ENCODE measurements around the gene PPP1R12B. TPM values are rescaled to one million over a fixed set of nuclear protein-coding genes. Genes with fewer than 3 reads are reported as not detected.

The PPP1R12B gene
- total RNA-seq, 1 experiment from 2014 or later = 13.1 TPM

- DNase-seq (ENCODE audit: low read depth, low spot score) (no peak), ATAC-seq (no peak)
- Histone ChIP-seq H3K9me3 (ENCODE audit: control insufficient read depth, insufficient read depth, low read depth, low read length) (no peaks in the 10 kb centered on the region), H3K4me3 (ENCODE audit: low read depth in 2 of 2, low read length in 2 of 2) (no peak overlapping the region), H3K27me3 (ENCODE audit: control insufficient read depth, insufficient read depth, low read length) (no peaks in the 10 kb centered on the region), H3K4me1 (ENCODE audit: control insufficient read depth, insufficient read depth, low read length) (no peaks in the 10 kb centered on the region), H3K36me3 (ENCODE audit: control insufficient read depth, insufficient read depth, low read length) (no peaks in the 10 kb centered on the region), H3K27ac (ENCODE audit: low read length) (no peak overlapping the region)
- CTCF ChIA-PET = interaction anchor here (0.7 kb wide), 1 partner anchor 33 kb away, joined by 3 read pairs; no protein-coding TSS in a partner anchor
- POLR2A ChIA-PET = no interaction called here
- in situ Hi-C loops (cut with HindIII; ENCODE audit: low pct_unique_long_range_greater_than_20kb, low sequenced_read_pairs) (no loop called here), intact Hi-C loops (cut with micrococcal nuclease; ENCODE audit: unreplicated experiment) (no loop called here)
- no TSS peak for BruUV-seq (replicated peaks)
- TF ChIP-seq POLR2AphosphoS5 (IDR thresholded peaks at IDR 0.05; ENCODE audit: low read depth, low read length) (no peak), CTCF (IDR thresholded peaks at IDR 0.05) (no peak), REST (IDR thresholded peaks at IDR 0.05; ENCODE audit: insufficient read depth in 1 of 2, low read depth in 2 of 2, low read length in 1 of 2) (no peak), SIN3A (IDR thresholded peaks at IDR 0.05; ENCODE audit: borderline replicate concordance, insufficient read depth, low read depth, low read length) (no peak), TCF7L2 (IDR thresholded peaks at IDR 0.05; ENCODE audit: low read depth, low read length) (no peak)
These were observed 272.9 kb downstream of the PPP1R12B start for GRCh38 chr1:202621446-202621845.

GRCh38 chr1:202622388-202622787 is 273.9 kb downstream of the PPP1R12B start:
- ChIA-PET POLR2A (no interaction called here), CTCF (no interaction called here)
- Histone ChIP-seq H3K4me3 (ENCODE audit: low read depth in 2 of 2, low read length in 2 of 2) (no peak overlapping the region), H3K27ac (ENCODE audit: low read length) (no peak overlapping the region), H3K36me3 (ENCODE audit: control insufficient read depth, insufficient read depth, low read length) (no peaks in the 10 kb centered on the region), H3K27me3 (ENCODE audit: control insufficient read depth, insufficient read depth, low read length) (no peaks in the 10 kb centered on the region), H3K9me3 (ENCODE audit: control insufficient read depth, insufficient read depth, low read depth, low read length) (no peaks in the 10 kb centered on the region), H3K4me1 (ENCODE audit: control insufficient read depth, insufficient read depth, low read length) (no peaks in the 10 kb centered on the region)
- in situ Hi-C loops (cut with HindIII; ENCODE audit: low pct_unique_long_range_greater_than_20kb, low sequenced_read_pairs) = no loop called here
- TF ChIP-seq TCF7L2 (IDR thresholded peaks at IDR 0.05; ENCODE audit: low read depth, low read length) = no peak
- TF ChIP-seq REST (IDR thresholded peaks at IDR 0.05; ENCODE audit: insufficient read depth in 1 of 2, low read depth in 2 of 2, low read length in 1 of 2) = no peak
- no peak for TF ChIP-seq SIN3A (IDR thresholded peaks at IDR 0.05; ENCODE audit: borderline replicate concordance, insufficient read depth, low read depth, low read length)
- no peak for ATAC-seq
- DNase-seq (ENCODE audit: low read depth, low spot score) = no peak
- intact Hi-C loops (cut with micrococcal nuclease; ENCODE audit: unreplicated experiment) = no loop called here
- no TSS peak for BruUV-seq (replicated peaks)

All from Panc1 (cell line).